H1 (cell line): ENCODE data around the gene C14orf93. TPM values are rescaled to one million over a fixed set of nuclear protein-coding genes. Genes with fewer than 3 reads are reported as not detected.

ENCODE experiments used
- BACH1 ChIP-seq: IDR thresholded peaks from 2 replicates; pipeline ENCODE4 v1.6.1; 2012; ENCODE audit warnings: low read length, improper control_type of control experiment
- CBX8 ChIP-seq: fragments of 300-800, 300-1000 bp; sonication (generic); IDR thresholded peaks from 2 replicates; pipeline ENCODE4 v1.7.1; 2016; ENCODE audit warnings: low read depth, low read length, borderline replicate concordance
- CTCF ChIP-seq, 3 experiments: IDR thresholded peaks; 1 replicate in 2 of 3; 2 replicates in 1 of 3; pipeline versions ENCODE4 v1.5.1 to v1.6.1; 2011; ENCODE audit warnings: low read length in 3 of 3, mild to moderate bottlenecking in 3 of 3, inconsistent platforms in 2 of 3, low read depth in 1 of 3, moderate library complexity in 1 of 3; ENCODE audit not compliant: insufficient read depth in 1 of 3; ENCODE audit errors: control extremely low read depth in 1 of 3
- EP300 ChIP-seq, 2 experiments: IDR thresholded peaks; 1 replicate in 1 of 2; 2 replicates in 1 of 2; pipeline ENCODE4 v1.6.1; 2011 to 2012; ENCODE audit warnings: low read depth in 2 of 2, low read length in 2 of 2, mild to moderate bottlenecking in 2 of 2, borderline replicate concordance in 1 of 2, inconsistent platforms in 1 of 2, moderate library complexity in 1 of 2
- JUND ChIP-seq: IDR thresholded peaks from 2 replicates; pipeline ENCODE4 v1.6.1; 2011; ENCODE audit warnings: mild to moderate bottlenecking, improper control_type of control experiment, low read length
- KDM4A ChIP-seq: IDR thresholded peaks from one replicate; pipeline ENCODE4 v1.7.1; 2012; ENCODE audit warnings: low read depth, mild to moderate bottlenecking, moderate library complexity, low read length, inconsistent platforms; ENCODE audit not compliant: severe bottlenecking
- POLR2AphosphoS5 ChIP-seq: IDR thresholded peaks from 2 replicates; pipeline ENCODE4 v1.6.1; 2011; ENCODE audit warnings: low read depth, low read length
- SP2 ChIP-seq: IDR thresholded peaks from 2 replicates; pipeline ENCODE4 v1.6.1; 2012; ENCODE audit warnings: mild to moderate bottlenecking, low read length, inconsistent platforms
- TAF1 ChIP-seq: IDR thresholded peaks from 2 replicates; pipeline ENCODE4 v1.6.1; 2011; ENCODE audit warnings: mild to moderate bottlenecking, low read depth, low read length
- TBP ChIP-seq: IDR thresholded peaks from 2 replicates; pipeline ENCODE4 v1.6.1; 2011; ENCODE audit warnings: low read depth, low read length, improper control_type of control experiment
- YY1 ChIP-seq: IDR thresholded peaks from 2 replicates; pipeline ENCODE4 v1.6.1; 2011; ENCODE audit warnings: low read depth, mild to moderate bottlenecking, low read length
- polyA plus RNA-seq, 7 experiments: library from polyadenylated mRNA; depleted of rRNA in 3 of 7; stranded (reverse) in 5 of 7; unstranded in 2 of 7; fragments of >200 nt in 5 of 7; fragments of 200-250 nt in 2 of 7; gene quantifications; 1 replicate in 5 of 7; 2 replicates in 1 of 7; 4 replicates in 1 of 7; pipeline versions ENCODE4 v1.2.1 to v1.2.3, GENCODE V29; 2011 to 2013; ENCODE audit warnings: missing spikeins in 2 of 7, mixed read lengths in 2 of 7
- total RNA-seq: library from RNA; stranded (reverse); fragmentation: NEBNext Ultra II Directional; extraction: Animal tissue kit (Norgen Biotek cat#: 25700); gene quantifications from 2 replicates; pipeline ENCODE4 v1.2.1, GENCODE V29; 2021

C14orf93 gene
- total and polyA plus RNA-seq, 2 of the 8 experiments (the other 6 are each of a cell fraction or from before 2014, with no cell fraction given): 7.8 to 8.2 TPM

DNA sequence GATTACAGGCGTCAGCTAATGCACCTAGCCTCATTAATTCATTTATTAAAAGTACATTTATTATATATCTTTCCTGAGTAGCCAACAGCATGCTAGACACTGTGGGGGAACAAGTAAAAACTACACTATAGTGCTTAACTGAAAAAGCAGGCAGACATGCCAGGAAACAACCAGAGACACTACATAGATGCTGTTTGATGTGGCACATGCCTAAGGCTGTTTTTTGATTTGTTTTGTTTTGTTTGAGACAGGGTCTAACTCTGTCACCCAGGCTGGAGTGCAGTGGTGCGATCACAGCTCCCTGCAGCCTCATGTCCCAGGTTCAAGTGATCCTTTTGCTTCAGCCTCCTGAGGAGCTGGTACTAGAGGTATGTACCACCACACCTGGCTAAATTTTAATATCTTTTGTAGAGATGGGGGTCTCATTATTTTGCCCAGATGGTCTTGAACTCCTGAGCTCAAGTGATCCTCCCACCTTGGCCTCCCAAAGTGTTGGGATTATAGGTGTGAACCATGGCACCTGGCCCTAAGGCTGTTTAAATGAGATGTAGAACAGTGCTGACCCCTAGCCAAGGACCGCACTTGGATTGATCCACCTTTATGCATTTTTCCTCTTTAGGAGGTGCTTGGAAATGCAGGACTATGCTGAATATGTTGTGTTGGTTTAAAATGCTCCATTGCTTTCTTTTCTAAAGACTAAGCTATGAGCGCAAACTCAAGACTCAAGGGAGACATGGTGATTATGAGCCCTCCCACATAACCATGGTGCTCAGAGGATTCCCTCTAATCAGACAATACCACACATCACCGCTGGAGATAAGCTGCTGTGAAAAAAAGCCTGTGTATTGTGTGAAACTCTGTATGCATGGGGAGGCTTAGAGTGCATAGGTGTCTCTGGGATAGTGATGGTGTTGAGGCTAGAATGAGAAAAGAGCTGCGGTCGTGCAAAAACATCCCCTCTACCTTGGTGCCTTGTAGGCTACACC is 10.5 kb upstream of the C14orf93 start (continued):
- TF ChIP-seq YY1 (no peak), SP2 (no peak), TBP (no peak), POLR2AphosphoS5 (no peak), CTCF (IDR thresholded peaks at IDR 0.05; ENCODE audit: control extremely low read depth in 1 of 3, insufficient read depth in 1 of 3, low read depth in 1 of 3, low read length in 3 of 3) (no peak), KDM4A (no peak), JUND (no peak), CBX8 (no peak), BACH1 (no peak), TAF1 (no peak), EP300 (IDR thresholded peaks at IDR 0.05; ENCODE audit: borderline replicate concordance in 1 of 2, low read depth in 2 of 2, low read length in 2 of 2) (no peak)
